H1 (cell line): ENCODE results near the gene ACYP2. TPM values are rescaled to one million over a fixed set of nuclear protein-coding genes. Genes with fewer than 3 reads are reported as not detected.

Source experiments
- CHD1 ChIP-seq: IDR thresholded peaks from 2 replicates; pipeline ENCODE4 v1.6.1; 2012; ENCODE audit warnings: low read depth, low read length, improper control_type of control experiment
- CTBP2 ChIP-seq: IDR thresholded peaks from 2 replicates; pipeline ENCODE4 v1.7.0; 2011; ENCODE audit warnings: borderline replicate concordance, mild to moderate bottlenecking, moderate library complexity, mixed read lengths, low read length; ENCODE audit not compliant: insufficient read depth, insufficient read length
- E2F6 ChIP-seq: IDR thresholded peaks from 2 replicates; pipeline ENCODE4 v1.6.1; 2012; ENCODE audit warnings: inconsistent platforms
- EP300 ChIP-seq, 2 experiments: IDR thresholded peaks; 1 replicate in 1 of 2; 2 replicates in 1 of 2; pipeline ENCODE4 v1.6.1; 2011 to 2012; ENCODE audit warnings: low read depth in 2 of 2, low read length in 2 of 2, mild to moderate bottlenecking in 2 of 2, borderline replicate concordance in 1 of 2, inconsistent platforms in 1 of 2, moderate library complexity in 1 of 2
- EZH2 ChIP-seq: fragments of 200-600 bp; sonication (generic); IDR thresholded peaks from 2 replicates; pipeline ENCODE4 v1.7.1; 2012; ENCODE audit warnings: low read depth, mild to moderate bottlenecking, moderate library complexity, low read length, inconsistent platforms; ENCODE audit not compliant: severe bottlenecking
- FOSL1 ChIP-seq: IDR thresholded peaks from 2 replicates; pipeline ENCODE4 v1.6.1; 2011; ENCODE audit warnings: mild to moderate bottlenecking, low read depth, low read length, moderate library complexity; ENCODE audit not compliant: insufficient read depth
- GTF2F1 ChIP-seq: IDR thresholded peaks from 2 replicates; pipeline ENCODE4 v1.6.1; 2012; ENCODE audit warnings: low read depth, low read length, improper control_type of control experiment, borderline replicate concordance
- JUN ChIP-seq: IDR thresholded peaks from 2 replicates; pipeline ENCODE4 v1.6.1; 2011; ENCODE audit warnings: low read depth, mild to moderate bottlenecking, improper control_type of control experiment, low read length
- JUND ChIP-seq: IDR thresholded peaks from 2 replicates; pipeline ENCODE4 v1.6.1; 2011; ENCODE audit warnings: mild to moderate bottlenecking, improper control_type of control experiment, low read length
- KDM4A ChIP-seq: IDR thresholded peaks from one replicate; pipeline ENCODE4 v1.7.1; 2012; ENCODE audit warnings: low read depth, mild to moderate bottlenecking, moderate library complexity, low read length, inconsistent platforms; ENCODE audit not compliant: severe bottlenecking
- MAFK ChIP-seq: IDR thresholded peaks from 2 replicates; pipeline ENCODE4 v1.6.1; 2012; ENCODE audit warnings: low read depth, mild to moderate bottlenecking, improper control_type of control experiment, low read length
- RAD21 ChIP-seq, 2 experiments: IDR thresholded peaks in 1 of 2; conservative IDR thresholded peaks in 1 of 2; 2 replicates each; pipeline ENCODE4 v1.6.1; 2011; ENCODE audit warnings: low read depth in 2 of 2, low read length in 2 of 2, improper control_type of control experiment in 1 of 2, inconsistent platforms in 1 of 2, mild to moderate bottlenecking in 1 of 2, moderate library complexity in 1 of 2
- RFX5 ChIP-seq: IDR thresholded peaks from 2 replicates; pipeline ENCODE4 v1.6.1; 2011; ENCODE audit warnings: low read depth, low read length, improper control_type of control experiment, borderline replicate concordance
- TAF7 ChIP-seq: optimal IDR thresholded peaks from 2 replicates; pipeline ENCODE3; 2011; ENCODE audit warnings: low read depth, mild to moderate bottlenecking, inconsistent platforms, low read length, moderate library complexity, borderline replicate concordance
- polyA plus RNA-seq, 7 experiments: library from polyadenylated mRNA; depleted of rRNA in 3 of 7; stranded (reverse) in 5 of 7; unstranded in 2 of 7; fragments of >200 nt in 5 of 7; fragments of 200-250 nt in 2 of 7; gene quantifications; 1 replicate in 5 of 7; 2 replicates in 1 of 7; 4 replicates in 1 of 7; pipeline versions ENCODE4 v1.2.1 to v1.2.3, GENCODE V29; 2011 to 2013; ENCODE audit warnings: missing spikeins in 2 of 7, mixed read lengths in 2 of 7
- total RNA-seq: library from RNA; stranded (reverse); fragmentation: NEBNext Ultra II Directional; extraction: Animal tissue kit (Norgen Biotek cat#: 25700); gene quantifications from 2 replicates; pipeline ENCODE4 v1.2.1, GENCODE V29; 2021
- TF ChIP-seq, protein P1 (sequence below): IDR thresholded peaks from 2 replicates; pipeline ENCODE4 v1.6.1; 2012; ENCODE audit warnings: low read length, inconsistent platforms
- TF ChIP-seq, protein P2 (sequence below): IDR thresholded peaks from 2 replicates; pipeline ENCODE4 v1.6.1; 2011; ENCODE audit warnings: low read depth, mild to moderate bottlenecking, low read length; ENCODE audit not compliant: insufficient read depth

Gene ACYP2
- total and polyA plus RNA-seq, 2 of the 8 experiments (the other 6 are each of a cell fraction or from before 2014, with no cell fraction given): 3.4 to 4.4 TPM

DNA sequence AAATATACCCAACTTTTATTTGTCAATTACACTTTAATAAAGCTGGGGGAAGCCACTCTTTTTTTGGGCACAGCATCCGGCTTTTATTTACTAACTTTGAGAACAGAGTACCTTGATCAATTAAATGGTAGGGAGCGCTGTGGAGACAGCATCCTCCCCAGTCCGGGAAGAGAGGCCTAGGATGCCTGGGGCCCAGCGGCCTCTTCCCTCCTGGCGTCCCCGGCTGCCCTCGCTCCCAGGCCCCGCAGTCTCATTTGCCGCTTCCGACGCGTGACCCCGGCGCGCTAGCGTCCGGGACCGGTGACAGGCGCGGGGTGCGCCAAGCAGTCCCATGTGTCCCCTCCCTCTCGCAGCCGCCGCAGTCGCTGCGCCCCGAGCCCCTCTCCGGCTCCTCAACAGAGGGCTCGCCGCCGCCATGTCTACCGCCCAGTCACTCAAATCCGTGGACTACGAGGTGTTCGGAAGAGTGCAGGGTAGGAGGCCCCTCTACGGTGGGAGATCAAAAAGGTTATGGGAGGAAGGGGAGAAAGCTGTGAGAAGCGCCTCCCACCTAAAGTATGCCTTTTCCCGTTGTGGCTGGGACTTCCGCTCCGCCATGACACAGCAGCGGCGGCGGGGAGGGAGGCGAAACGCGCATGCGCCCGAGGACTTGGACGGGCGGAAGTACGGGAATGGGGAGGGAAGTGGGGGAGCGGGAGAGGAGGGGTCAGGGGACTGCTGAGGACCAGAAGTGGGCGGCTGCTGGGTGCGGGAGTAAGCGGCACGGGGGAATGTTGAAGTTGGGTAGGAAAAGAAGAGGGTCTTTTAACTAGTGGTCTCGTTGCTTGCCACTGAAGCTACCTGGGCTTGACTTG, at the start of gene ACYP2 (continued):
- TF ChIP-seq, protein P1, sequence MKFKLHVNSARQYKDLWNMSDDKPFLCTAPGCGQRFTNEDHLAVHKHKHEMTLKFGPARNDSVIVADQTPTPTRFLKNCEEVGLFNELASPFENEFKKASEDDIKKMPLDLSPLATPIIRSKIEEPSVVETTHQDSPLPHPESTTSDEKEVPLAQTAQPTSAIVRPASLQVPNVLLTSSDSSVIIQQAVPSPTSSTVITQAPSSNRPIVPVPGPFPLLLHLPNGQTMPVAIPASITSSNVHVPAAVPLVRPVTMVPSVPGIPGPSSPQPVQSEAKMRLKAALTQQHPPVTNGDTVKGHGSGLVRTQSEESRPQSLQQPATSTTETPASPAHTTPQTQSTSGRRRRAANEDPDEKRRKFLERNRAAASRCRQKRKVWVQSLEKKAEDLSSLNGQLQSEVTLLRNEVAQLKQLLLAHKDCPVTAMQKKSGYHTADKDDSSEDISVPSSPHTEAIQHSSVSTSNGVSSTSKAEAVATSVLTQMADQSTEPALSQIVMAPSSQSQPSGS: no peak; the same call in 1 of the 2 replicates
- TF ChIP-seq E2F6: peak; percentile 12; the same call in 1 of the 2 replicates
- TF ChIP-seq FOSL1: no peak
- TF ChIP-seq RFX5: no peak
- peak; percentile 95 for TF ChIP-seq TAF7
- TF ChIP-seq KDM4A: peak; percentile 52
- no peak for TF ChIP-seq JUN
- TF ChIP-seq GTF2F1: peak; percentile 31; the same call in 1 of the 2 replicates
- TF ChIP-seq RAD21 (IDR thresholded peaks at IDR 0.05 in 1 of 2, conservative IDR thresholded peaks at IDR 0.05 in 1 of 2; ENCODE audit: low read depth in 2 of 2, low read length in 2 of 2): peak in 1 of 2 experiments; percentile 11; a peak in 1 of 4 replicates
- no peak for TF ChIP-seq CTBP2
- no peak for TF ChIP-seq EP300 (IDR thresholded peaks at IDR 0.05; ENCODE audit: borderline replicate concordance in 1 of 2, low read depth in 2 of 2, low read length in 2 of 2)
- TF ChIP-seq EZH2: no peak
- TF ChIP-seq CHD1: no peak
- peak; percentile 78; the same call in 1 of the 2 replicates for TF ChIP-seq MAFK
- no peak for TF ChIP-seq JUND
- TF ChIP-seq, protein P2, sequence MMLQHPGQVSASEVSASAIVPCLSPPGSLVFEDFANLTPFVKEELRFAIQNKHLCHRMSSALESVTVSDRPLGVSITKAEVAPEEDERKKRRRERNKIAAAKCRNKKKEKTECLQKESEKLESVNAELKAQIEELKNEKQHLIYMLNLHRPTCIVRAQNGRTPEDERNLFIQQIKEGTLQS: no peak
